ENCODE measurements around the gene ZNF587. TPM values are rescaled to one million over a fixed set of nuclear protein-coding genes. Genes with fewer than 3 reads are reported as not detected.

ZNF587 gene
- total RNA-seq, 1 experiment from 2014 or later, result 57.3 TPM

DNA sequence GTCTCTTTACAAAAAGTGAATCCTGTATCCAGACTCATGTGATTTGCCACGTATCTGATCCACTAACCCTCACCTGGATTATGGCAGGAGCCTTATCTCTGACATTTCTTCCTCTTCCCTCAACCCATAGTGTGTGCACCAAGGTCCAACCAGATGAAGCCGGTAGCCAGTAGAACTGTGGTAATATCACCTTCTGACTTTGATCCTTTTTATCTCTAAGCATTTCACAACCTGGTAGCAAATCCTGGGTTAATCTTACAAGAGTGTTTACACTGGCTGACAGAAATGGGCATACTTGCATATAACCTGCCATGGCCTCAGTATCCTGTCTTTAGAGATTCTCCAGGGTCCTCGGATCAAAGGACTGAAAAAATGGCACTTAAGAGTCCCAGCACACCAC is 64.9 kb downstream of the ZNF587 start:
- intact Hi-C loops (cut with micrococcal nuclease; ENCODE audit: unreplicated experiment) (no loop called here), in situ Hi-C loops (cut with HindIII; ENCODE audit: low pct_unique_long_range_greater_than_20kb, low sequenced_read_pairs) (no loop called here)
- Histone ChIP-seq H3K36me3 (ENCODE audit: control insufficient read depth, insufficient read depth, low read length) (peaks cover 3% of the 10 kb centered on the region; the same call in 1 of the 2 replicates), H3K9me3 (ENCODE audit: control insufficient read depth, insufficient read depth, low read depth, low read length) (peaks cover 31% of the 10 kb centered on the region; the same call in 1 of the 2 replicates), H3K27me3 (ENCODE audit: control insufficient read depth, insufficient read depth, low read length) (no peaks in the 10 kb centered on the region), H3K4me1 (ENCODE audit: control insufficient read depth, insufficient read depth, low read length) (no peaks in the 10 kb centered on the region; the same call in 1 of the 2 replicates), H3K27ac (ENCODE audit: low read length) (no peak overlapping the region), H3K4me3 (ENCODE audit: low read depth in 2 of 2, low read length in 2 of 2) (no peak overlapping the region)
- ChIA-PET POLR2A (interaction anchor here (0.5 kb wide), 1 partner anchor 418 kb away, joined by 17 read pairs; no protein-coding TSS in a partner anchor), CTCF (no interaction called here)
- DNase-seq (ENCODE audit: low read depth, low spot score) (no peak), ATAC-seq (no peak)
- no peak for TF ChIP-seq TCF7L2 (IDR thresholded peaks at IDR 0.05; ENCODE audit: low read depth, low read length)
- TF ChIP-seq REST (IDR thresholded peaks at IDR 0.05; ENCODE audit: insufficient read depth in 1 of 2, low read depth in 2 of 2, low read length in 1 of 2), result no peak
- TF ChIP-seq CTCF (IDR thresholded peaks at IDR 0.05), result no peak
- no peak for TF ChIP-seq SIN3A (IDR thresholded peaks at IDR 0.05; ENCODE audit: borderline replicate concordance, insufficient read depth, low read depth, low read length)
- no peak for TF ChIP-seq POLR2AphosphoS5 (IDR thresholded peaks at IDR 0.05; ENCODE audit: low read depth, low read length)
- no TSS peak for BruUV-seq (replicated peaks)

Other genes with a start within 250 kb of the ZNF587 start
- 8.9 TPM for gene ZNF530, start 250.0 kb upstream of the ZNF587 start, total RNA-seq (2021; ENCODE audit: unreplicated experiment)
- 18.9 TPM for gene ZNF134, start 235.6 kb upstream of the ZNF587 start, total RNA-seq (2021; ENCODE audit: unreplicated experiment)
- 13.9 TPM for gene ZNF211, start 216.7 kb upstream of the ZNF587 start, total RNA-seq (2021; ENCODE audit: unreplicated experiment)
- not detected for gene ZSCAN4, start 180.9 kb upstream of the ZNF587 start, total RNA-seq (2021; ENCODE audit: unreplicated experiment)
- 11.0 TPM for gene ZNF551, start 167.9 kb upstream of the ZNF587 start, total RNA-seq (2021; ENCODE audit: unreplicated experiment)
- gene ZNF154, start 140.7 kb upstream of the ZNF587 start, total RNA-seq (2021; ENCODE audit: unreplicated experiment), result not detected
- gene ZNF671, start 122.2 kb upstream of the ZNF587 start, total RNA-seq (2021; ENCODE audit: unreplicated experiment), result not detected
- gene ZNF776, start 103.0 kb upstream of the ZNF587 start, total RNA-seq (2021; ENCODE audit: unreplicated experiment), result 19.5 TPM
- gene ZNF586, start 80.2 kb upstream of the ZNF587 start, total RNA-seq (2021; ENCODE audit: unreplicated experiment), result 10.7 TPM
- gene ZNF552, start 34.9 kb upstream of the ZNF587 start, total RNA-seq (2021; ENCODE audit: unreplicated experiment), result 7.5 TPM
- 17.6 TPM for gene ZNF587B, start 19.6 kb upstream of the ZNF587 start, total RNA-seq (2021; ENCODE audit: unreplicated experiment)
- gene ZNF814, start 39.2 kb downstream of the ZNF587 start, total RNA-seq (2021; ENCODE audit: unreplicated experiment), result 4.8 TPM
- gene ZNF417, start 66.7 kb downstream of the ZNF587 start, total RNA-seq (2021; ENCODE audit: unreplicated experiment), result 22.8 TPM
- gene ZNF418, start 85.5 kb downstream of the ZNF587 start, total RNA-seq (2021; ENCODE audit: unreplicated experiment), result 5.1 TPM
- 10.1 TPM for gene ZNF256, start 97.8 kb downstream of the ZNF587 start, total RNA-seq (2021; ENCODE audit: unreplicated experiment)
- gene C19orf18, start 124.7 kb downstream of the ZNF587 start, total RNA-seq (2021; ENCODE audit: unreplicated experiment), result 0.98 TPM
- 16.1 TPM for gene ZNF606, start 153.0 kb downstream of the ZNF587 start, total RNA-seq (2021; ENCODE audit: unreplicated experiment)
- not detected for gene ZSCAN1, start 184.2 kb downstream of the ZNF587 start, total RNA-seq (2021; ENCODE audit: unreplicated experiment)
- not detected for gene ZNF135, start 209.4 kb downstream of the ZNF587 start, total RNA-seq (2021; ENCODE audit: unreplicated experiment)
- gene ZSCAN18, start 248.4 kb downstream of the ZNF587 start, total RNA-seq (2021; ENCODE audit: unreplicated experiment), result not detected